SKM-1 (cell line): ENCODE measurements around the gene NT5E.

ENCODE experiments used
- DNase-seq: peaks from one replicate; lab custom pipeline; 2025; ENCODE audit not compliant: unreplicated experiment; lab: John Stamatoyannopoulos, UW

Gene NT5E

GRCh38 chr6:85459224-85459901 lies 9.5 kb downstream of the NT5E start:
- DNase-seq: no peak

- DNase-seq: no peak
These were observed 10.5 kb downstream of the NT5E start for GRCh38 chr6:85460154-85460920.

- DNase-seq: peak; percentile 93
These were observed 11.3 kb downstream of the NT5E start for GRCh38 chr6:85460921-85461797.

- DNase-seq: no peak
These were observed 11.9 kb downstream of the NT5E start for GRCh38 chr6:85461798-85462170.

GRCh38 chr6:85462673-85463072 lies 12.8 kb downstream of the NT5E start:
- DNase-seq: no peak

GRCh38 chr6:85463621-85464259 lies 13.9 kb downstream of the NT5E start:
- DNase-seq: no peak

GRCh38 chr6:85464260-85464644 lies 14.4 kb downstream of the NT5E start:
- DNase-seq: no peak

GRCh38 chr6:85464722-85465150 lies 14.9 kb downstream of the NT5E start:
- DNase-seq: no peak

GRCh38 chr6:85465762-85466161 lies 15.9 kb downstream of the NT5E start:
- no peak for DNase-seq

GRCh38 chr6:85468326-85468725 lies 18.4 kb downstream of the NT5E start:
- no peak for DNase-seq

GRCh38 chr6:85469276-85470022 lies 19.6 kb downstream of the NT5E start:
- DNase-seq: no peak

GRCh38 chr6:85470023-85470410 lies 20.1 kb downstream of the NT5E start:
- peak; percentile 87 for DNase-seq

GRCh38 chr6:85472744-85473143 lies 22.9 kb downstream of the NT5E start:
- no peak for DNase-seq

GRCh38 chr6:85473748-85474147 lies 23.9 kb downstream of the NT5E start:
- no peak for DNase-seq

- DNase-seq: no peak
These were observed 26.6 kb downstream of the NT5E start for GRCh38 chr6:85476532-85476931.

- DNase-seq: no peak
These were observed 29.3 kb downstream of the NT5E start for GRCh38 chr6:85479208-85479607.

- DNase-seq: no peak
These were observed 32.5 kb downstream of the NT5E start for GRCh38 chr6:85482206-85482904.

- DNase-seq: peak; percentile 57
These were observed 33.2 kb downstream of the NT5E start for GRCh38 chr6:85482905-85483700.

GRCh38 chr6:85483846-85484245 lies 34.0 kb downstream of the NT5E start:
- DNase-seq: no peak
